Stimulated activated CD4-positive, alpha-beta T cell treated with anti-CD3 and anti-CD28 coated beads, Interleukin-12 subunit alpha, Interleukin-12 subunit beta, amount 100 ng/mL, for 4 hours (primary cell): Measurements from ENCODE around the gene SEPTIN12.

ENCODE experiments used
- DNase-seq: peaks from one replicate; pipeline ENCODE4 v3.0.0-alpha.2; 2020

The SEPTIN12 gene, protein sequence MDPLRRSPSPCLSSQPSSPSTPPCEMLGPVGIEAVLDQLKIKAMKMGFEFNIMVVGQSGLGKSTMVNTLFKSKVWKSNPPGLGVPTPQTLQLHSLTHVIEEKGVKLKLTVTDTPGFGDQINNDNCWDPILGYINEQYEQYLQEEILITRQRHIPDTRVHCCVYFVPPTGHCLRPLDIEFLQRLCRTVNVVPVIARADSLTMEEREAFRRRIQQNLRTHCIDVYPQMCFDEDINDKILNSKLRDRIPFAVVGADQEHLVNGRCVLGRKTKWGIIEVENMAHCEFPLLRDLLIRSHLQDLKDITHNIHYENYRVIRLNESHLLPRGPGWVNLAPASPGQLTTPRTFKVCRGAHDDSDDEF

DNA sequence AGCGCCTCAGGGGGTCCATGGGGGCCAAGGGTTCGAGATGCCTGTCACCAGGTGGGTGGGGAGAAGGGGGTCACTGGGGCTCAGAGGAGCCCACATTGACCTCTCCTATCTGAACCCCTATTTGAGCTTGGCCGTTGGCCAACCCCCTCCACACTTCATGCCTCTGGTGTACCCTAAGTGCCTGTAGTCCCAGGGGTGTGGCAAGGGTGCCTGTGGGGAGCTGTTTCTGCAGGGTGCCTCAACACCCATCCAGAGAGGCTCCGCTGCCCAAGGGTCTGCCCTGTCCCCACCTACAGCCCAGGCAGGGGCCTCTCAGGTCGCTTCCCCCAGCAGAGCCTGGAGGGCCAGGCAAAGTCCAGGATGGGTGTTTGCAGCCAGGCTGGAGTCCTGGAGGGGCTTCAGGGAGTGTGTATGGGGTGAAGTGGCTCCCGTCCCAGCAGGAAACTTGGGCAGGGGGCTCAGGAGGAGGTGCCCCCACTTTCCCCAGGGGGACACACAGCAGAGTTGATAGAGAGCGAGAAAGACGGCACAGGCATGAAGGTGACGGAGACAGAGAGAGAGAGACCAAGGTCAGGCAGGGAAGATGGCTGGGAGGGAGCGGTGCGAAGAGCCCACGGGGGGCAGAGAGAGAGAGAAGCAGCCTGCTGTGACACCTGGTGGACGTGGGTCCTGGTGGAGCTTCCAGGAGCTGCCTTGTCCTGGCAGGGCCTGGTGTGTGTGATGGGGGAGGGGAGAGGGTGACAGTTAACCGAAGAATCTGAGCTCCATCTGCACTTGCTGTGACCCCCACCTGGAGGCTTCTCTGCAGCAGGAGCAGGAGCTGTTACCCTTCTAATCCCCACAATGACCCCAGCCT, at the start of gene SEPTIN12:
TSS of gene SEPTIN12 (minus strand) at position 719 of the 856 bp plus-strand sequence. CDS start at position 19, 700 bp downstream.
- no peak for DNase-seq

DNA sequence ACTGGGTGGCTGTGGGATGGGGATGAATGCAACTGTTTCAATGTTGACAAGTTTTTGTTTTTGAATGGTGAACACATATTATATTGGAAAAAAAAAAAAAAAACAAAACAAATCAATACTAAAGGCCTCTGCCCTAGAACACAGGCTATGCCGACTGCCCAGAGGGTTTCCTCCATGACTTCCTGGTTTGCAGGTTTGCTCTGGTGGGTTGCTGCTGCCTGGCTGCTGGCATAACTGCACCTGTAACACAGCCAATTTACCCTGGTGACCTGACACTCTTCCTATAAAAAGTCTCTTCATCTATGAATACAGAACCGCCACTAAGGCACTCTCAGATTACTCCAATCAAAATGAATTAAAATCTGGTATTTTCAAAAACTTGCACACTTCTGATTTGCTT, 48.6 kb upstream of the SEPTIN12 start:
- DNase-seq = no peak

DNA sequence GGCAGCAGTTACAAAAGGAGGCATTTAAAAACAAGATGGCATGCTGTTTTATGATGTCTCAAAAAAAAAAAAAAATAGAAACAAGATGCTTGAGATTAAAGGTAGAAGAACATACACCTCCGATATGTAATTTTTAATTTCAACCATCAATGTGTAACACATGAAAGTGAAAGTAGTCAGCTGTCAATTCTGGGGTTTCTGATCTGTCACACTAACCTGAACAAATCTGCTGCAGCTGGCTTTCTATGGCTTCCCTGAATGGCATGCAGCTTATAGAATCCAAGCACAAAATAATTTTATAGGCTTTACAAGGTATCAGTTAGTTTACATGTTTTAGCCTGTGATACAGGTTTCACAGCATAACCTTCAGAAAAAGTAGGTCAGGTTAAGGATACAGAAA, 45.4 kb upstream of the SEPTIN12 start:
- DNase-seq = no peak

DNA sequence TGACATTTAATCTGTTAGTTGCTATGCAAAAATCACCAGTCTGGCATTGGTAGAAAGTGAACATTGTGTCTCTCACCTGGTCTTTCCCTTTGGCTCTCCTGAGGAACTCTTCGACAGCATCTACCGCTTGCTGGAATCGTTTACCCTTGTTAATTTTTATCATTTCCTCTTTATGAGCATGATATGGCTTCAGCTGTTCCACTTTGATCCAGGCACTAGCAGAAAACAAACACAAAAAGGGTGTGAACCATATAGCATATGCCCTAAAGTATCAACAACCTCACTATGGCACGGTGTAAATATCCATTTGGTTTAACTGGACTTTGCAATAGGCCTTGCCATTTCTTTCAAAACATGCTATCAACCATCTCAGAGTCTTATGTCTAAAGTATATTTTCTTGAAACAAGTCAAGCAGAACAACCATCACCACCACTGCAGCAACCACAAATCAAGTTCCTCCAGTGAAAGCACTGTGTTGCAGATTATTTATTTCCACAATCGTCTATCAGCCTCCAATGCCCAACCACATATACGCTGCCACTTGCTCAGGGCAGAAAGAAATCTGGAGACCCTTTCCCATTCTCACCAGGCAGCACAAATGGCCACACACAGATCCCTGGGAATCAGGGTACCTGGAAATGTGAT, 44.7 kb upstream of the SEPTIN12 start:
- DNase-seq = no peak

DNA sequence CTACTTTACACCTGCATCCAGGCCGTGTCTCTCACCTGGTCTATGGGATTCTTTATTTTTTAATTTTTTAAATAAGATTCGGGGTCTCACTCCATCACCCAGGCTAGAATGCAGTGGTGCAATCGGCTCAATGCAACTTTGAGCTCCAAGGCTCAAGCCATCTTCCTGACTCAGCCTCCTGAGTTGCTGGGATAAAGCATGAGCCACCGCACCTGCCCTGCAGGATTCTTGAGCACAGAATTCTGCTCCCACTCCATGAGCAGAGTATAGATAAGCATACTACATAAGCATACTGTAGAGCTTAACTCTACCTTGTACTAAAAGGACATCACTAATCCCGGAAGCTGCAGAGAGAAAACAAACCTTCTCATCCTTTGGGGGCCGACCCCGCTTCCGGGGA, 43.5 kb upstream of the SEPTIN12 start:
- no peak for DNase-seq

DNA sequence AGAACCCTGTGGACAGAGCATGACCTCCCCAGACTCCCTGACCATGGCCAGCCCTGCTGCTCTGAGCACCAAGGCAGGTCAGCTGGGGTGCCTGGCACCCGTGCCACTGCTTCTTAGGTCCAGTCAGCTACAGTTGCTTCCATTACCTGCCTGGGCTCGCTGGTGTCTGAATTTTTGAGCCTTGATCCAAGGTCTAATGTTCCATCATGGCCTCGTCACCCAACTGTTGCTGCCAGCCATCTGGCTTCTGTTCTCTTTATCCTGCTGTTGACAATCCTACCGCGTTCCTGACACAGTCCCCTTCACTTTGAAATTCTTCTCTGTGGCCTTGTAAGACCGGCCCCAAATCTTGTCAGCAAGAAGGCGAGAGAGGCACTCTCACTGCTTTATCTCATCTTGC, 42.3 kb upstream of the SEPTIN12 start:
- DNase-seq = no peak

DNA sequence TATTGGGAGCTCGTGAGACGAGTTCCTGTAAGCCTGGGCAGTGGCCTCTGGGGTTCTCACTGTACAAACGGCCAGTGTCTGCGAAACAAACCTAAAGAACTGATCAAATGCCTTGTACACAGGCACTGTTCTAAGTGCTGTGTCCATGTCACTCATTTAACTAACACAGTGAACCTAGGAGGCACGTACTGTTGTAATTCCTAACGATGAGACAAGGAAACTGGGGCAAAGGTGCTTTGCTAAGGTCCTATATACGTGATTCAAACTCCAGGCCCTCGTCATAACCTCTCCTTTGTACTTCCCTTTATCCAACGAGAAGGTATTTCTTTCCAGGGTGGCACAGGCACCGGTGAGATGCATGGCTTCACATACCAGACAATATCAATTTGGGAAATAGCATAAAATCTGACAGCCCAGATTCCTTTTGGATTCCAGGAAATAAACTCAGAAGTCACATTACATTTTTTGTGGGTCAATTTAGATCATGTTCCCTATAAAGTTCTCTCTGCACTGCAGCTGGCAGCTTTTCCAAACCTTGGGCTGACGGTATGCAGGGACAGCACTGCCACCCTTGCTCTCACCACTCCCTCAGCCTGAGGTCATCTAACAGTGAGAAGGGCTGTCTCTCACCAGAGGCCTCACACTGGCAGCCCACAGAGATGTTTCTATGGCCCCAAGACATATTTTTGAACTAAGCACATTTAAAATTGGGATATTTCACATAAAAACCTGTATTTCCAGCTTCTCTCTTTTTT, 40.6 kb upstream of the SEPTIN12 start:
- no peak for DNase-seq

DNA sequence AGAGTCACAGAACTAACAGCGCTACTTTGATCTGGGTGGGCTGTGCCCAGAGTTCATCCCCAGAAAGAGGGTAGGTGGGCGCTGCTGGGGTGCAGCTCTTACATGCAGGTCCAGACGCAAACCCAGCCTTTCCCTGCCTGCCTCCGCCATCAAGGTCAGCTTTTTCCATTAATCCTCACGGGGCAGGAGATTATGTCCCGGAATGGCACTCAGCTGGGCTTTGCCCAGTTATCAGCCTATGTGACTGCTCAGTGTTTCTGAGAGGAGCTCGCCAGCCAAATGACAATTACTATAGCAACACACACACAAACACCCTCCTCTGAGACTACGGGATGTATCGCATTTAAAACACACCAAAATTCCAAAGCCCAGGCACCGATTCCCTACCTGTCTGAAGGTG, 38.8 kb upstream of the SEPTIN12 start:
- DNase-seq = no peak

DNA sequence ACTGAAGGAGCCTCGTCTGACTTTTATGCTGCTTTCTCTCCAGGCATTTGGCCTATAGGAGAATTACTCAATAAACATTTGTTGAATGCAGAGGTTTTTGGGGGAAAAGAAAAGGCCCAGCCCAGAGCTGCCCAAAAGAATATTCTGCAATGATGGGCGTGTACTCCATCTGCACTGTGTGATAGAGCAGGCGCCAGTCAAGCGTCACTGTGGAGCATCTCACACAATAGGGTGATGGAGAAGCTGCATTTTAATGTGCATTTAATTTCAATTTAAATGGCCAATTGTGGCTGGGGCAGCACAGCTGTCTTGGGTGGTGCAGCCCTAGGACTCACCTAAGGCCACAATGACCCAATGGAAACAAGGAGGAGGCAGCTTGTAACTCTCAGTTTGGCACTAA, 38.4 kb upstream of the SEPTIN12 start:
- DNase-seq = no peak

DNA sequence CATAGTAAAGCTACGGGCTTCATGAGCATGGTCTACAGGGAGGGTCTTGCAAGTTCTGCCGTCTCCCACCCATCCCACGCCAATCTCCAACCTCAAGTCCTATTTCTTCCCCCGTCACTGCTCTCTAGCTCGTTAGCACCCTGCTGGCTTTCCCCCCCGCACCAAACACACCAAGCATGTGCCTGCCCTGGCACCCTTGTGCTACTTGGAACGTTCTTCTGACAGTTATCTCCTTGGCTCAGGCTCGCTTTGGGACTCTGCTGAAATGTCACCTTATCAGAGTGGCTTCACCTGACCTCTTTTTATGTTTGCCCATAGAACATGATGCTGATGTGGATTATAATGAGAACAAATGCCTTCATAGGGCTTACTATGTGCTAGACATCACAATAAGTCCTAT, 37.1 kb upstream of the SEPTIN12 start:
- no peak for DNase-seq

DNA sequence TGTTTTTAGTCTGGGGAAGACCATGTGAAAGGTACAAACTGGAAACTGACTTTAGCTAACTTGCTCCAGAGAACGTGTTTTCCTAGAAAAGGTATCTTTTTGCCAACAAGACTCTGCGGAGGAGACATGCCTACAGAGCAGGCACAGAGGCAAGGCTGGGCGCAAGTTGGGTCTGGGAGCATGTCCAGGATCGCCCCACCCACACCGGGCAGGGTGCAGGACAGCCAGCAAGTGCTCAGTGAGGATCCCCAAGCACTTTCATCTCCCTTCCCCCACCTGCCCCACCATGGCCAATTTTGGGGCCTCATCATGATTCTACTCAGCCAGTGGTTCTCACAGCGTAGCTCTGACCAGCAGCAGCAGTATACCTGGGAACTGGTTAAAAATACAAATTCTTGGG, 32.5 kb upstream of the SEPTIN12 start:
- DNase-seq = no peak

DNA sequence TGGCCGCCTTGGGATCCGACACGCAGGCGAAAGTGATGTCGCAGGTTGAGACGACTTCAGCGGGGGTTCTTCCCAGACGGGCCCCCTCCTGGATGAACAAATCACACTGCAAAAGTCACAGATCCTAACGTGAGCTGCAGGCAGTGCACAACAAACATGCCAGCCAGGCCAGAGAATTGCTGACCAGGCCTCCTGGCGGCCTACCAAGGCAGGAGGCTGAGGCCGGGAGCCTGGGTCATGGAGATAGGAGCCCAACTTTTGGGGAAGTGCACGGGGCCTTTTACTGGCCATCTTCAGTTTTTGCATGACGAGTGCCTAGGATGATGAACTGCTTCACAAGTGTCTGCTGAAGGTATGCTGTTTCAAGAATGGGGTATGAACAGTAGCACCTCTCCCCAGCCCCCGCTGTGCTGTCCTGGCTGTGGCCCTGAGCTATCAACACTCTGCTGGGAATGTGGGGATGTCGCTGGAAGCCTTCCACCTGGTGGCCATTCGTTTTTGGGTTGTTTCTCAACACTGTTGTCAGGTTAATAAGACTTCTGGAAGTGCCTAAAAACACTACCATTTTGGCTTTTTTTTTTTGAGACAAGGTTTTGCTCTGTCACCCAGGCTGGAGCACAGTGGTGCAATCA, 26.5 kb upstream of the SEPTIN12 start:
- no peak for DNase-seq

DNA sequence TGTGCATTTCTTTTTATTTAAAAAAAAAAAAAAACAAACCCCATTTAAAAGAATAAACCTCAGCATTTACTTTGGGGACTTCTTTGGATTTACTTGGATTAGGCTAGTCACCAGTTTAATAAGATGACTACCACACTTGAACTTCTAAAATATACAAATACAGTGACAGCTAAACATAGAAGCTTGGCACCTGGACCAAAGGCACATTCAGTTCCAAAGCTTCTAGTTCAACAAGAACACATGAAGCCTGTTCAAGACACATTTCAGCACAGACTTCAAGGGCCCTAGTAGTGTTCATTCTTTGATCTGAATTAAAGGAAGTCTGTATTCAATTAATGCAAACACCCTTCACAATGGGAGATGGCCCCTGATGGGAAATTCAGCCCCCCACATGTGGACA, 25.9 kb upstream of the SEPTIN12 start:
- DNase-seq = no peak

DNA sequence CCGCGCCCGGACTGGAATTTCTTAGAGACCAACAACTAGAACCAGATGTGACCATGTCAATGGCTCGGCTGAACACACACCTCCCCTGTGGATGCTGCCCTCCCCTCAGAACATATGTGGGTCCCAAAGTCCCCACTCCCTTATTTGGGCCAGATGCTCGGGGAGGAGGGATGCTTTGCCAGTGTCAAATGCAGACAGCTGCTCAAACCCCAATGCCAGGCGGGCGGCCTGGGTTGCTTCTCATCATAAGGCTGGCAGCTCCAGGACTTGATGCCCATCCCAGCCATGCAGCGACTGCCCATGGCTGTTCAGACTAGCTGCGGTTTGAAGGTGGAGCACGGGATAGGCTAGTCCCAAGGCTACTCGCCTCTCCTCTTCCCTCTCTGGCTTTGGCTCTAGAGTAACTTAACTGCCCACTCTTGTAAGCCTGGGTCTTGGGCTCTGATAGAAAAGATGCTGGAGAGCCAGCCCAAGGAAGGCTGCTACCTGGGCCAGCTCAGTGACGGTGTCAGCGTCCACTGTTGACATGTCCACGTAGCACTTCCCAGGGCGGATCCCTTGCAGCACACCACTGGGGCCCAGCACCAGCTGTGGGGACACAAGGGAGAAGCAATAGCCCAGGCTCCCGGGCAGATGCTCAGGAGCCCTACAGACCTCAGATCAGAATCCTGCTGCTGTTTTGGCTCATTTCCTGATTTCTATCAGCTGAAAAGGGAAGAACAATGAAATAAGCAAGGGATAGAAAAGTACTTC, 25.3 kb upstream of the SEPTIN12 start:
- DNase-seq = no peak

DNA sequence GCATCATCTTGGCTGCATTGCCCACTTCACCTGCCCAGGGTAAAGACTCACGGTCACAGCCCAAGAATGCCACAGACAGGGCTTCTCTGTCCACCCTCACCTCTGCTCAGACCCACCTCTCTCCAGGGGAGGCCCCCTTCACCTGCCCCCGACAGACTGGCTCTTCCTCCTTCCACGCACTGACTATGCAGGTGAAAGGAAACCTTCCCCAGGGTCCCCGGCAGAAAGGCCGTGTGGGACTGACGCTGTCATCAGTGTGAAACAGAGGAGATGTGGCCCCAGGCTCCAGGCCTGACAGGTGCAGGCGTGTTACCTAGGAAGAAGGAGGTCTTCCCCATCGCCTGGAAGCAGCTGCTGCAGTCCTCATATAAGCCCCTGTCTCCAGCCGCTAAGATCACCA, 23.6 kb upstream of the SEPTIN12 start:
- DNase-seq = no peak

DNA sequence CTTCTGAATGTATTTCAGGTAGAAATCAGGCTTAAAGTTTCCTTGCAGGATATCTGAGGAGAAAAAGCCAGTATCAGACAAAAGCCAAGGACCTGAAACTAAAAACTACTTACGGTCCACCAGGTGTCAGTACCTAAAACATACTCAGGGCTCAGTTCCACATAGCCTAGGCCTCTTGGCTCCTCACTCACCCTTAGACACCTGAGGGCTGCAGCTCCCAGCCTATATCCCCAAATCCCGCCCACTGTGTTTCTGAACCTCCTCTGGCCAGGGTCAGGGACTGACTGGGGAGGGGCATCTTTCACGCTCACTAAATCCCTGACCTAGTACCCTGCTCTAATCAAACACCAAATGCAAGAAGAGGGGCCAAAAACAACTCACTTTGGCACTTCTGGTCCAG, 23.1 kb upstream of the SEPTIN12 start:
- no peak for DNase-seq

DNA sequence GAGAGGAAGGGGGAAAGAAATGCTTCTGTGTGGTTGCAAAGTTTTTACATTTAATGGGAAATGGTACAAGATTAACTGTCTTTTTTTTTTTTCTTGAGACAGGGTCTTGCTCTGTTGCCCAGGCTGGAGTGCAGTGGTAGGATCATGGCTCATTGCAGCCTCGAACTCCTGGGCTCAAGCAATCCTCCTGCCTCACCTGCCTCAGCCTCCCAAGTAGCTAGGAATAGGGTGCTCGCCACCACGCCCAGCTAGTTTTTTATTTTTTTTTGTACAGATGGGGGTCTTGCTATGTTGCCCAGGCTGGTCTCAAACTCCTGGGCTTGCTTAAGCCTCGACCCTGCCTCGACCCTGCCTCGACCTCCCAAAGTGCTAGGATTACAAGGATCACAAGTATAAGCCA, 18.1 kb upstream of the SEPTIN12 start:
- DNase-seq = no peak

DNA sequence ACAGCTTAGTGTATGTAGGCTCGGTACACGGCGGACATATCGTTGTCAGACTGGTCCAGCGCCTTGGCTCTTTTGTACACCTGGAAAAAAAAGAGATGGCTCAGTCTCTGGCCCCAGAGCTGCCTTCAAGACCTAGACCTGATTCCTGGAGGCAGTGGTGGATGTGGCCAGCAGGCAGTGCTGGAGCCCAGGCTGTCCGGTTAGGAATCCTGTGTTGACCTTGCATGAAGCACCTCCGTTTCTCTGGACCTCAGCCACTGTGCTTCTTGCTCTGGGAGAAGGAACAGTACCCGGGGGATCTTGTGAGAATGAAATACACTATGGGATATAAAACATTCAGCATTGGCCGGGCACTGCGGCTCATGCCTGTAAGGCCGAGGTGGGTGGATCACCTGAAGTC, 17.1 kb upstream of the SEPTIN12 start:
- no peak for DNase-seq

DNA sequence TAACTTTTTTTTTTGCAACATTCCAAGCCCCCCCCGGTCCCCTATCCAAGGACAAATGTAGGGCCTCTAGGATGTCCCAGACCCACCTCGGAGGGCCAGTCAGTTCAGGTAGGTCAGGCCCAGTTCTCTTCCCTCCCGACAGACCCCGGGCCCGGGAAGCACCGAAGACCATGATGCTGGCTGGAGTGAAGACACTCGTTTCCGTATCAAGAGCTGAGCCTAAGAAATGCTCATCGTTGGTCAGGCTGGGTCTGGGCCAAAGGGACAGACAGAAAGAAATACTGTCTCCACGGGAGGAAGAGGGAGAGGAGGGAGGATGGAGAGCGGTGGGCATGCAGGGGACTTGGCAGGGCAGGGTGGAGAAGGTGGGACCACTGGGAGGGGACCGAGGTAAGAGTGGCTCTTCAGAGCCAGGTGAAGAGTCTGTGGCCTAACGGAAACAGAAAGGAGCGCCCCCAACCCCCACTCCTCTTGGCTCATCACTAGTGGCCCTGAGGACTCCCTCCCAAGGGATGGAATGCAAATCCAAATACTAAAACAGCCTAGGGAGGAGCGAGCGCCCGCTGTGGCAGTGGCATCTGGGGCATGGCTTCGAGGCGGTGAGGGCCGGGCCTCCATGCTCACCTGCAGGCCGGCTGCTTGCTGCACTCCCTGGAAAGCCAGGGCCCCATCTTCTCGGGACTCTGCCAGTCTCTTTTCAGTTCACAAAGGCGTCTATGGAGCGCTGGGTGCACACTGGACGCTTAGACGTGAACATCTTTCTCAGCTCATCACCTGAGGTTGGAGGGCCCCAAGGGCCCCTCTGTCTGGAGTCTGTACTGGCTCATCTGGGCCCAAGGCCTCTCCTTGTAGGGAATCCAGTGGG, 16.0 kb upstream of the SEPTIN12 start:
- DNase-seq = no peak

DNA sequence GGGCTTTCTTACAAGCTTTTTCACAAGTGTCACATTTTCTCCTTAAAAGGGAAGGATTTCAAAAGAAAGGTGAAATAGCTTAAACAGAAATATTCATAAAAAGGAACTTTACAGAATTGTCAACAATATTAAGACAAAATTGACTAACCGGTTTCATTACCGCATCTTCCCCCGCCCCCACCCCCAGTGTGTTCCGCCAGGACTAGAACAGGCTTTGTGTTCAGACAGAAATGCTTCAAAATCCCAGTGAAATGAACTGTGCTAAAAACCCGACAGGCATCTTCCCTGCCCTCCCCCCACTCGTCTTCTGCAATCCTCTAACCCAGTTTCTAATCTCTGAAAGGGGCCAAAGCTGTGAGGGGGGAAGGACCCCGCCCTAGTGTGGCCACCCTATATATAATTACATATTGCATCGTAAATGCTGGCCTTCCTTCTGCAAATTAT, 15.3 kb upstream of the SEPTIN12 start:
- no peak for DNase-seq
